ENCODE data around the gene DOCK1. TPM values are rescaled to one million over a fixed set of nuclear protein-coding genes. Genes with fewer than 3 reads are reported as not detected.

Gene DOCK1
- total and polyA plus RNA-seq, 8 donors: 46.4 to 77.7 (median 71.3) TPM

DNA sequence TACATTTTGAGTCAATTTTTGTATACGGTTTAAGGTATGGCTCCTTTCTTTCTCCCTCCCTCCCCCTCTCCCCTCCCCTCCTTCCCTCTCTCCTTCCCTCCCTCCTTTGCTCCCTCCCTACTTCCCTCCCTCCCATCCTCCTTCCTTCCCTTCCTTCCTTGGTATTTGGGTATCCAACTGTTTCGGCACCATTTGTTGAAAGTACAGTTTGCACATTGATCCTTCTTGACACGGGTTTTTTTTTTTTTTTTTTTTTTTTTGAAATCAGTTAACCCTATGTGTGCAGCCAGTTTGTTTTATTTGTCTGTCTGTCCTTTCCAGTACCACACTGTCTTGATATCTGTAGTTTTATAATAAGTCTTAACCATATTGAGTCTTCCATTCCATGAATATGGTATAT, 331.0 kb downstream of the DOCK1 start:
- ATAC-seq (no peak), DNase-seq (no peak)
- Histone ChIP-seq H3K4me3 (no peak overlapping the region), H3K27ac (no peak overlapping the region), H3K4me1 (no peaks in the 10 kb centered on the region), H3K36me3 (no peaks in the 10 kb centered on the region), H3K27me3 (no peaks in the 10 kb centered on the region), H3K9me3 (no peaks in the 10 kb centered on the region)
- intact Hi-C loops (cut with DNase I): no loop called here
- TF ChIP-seq, protein P1, sequence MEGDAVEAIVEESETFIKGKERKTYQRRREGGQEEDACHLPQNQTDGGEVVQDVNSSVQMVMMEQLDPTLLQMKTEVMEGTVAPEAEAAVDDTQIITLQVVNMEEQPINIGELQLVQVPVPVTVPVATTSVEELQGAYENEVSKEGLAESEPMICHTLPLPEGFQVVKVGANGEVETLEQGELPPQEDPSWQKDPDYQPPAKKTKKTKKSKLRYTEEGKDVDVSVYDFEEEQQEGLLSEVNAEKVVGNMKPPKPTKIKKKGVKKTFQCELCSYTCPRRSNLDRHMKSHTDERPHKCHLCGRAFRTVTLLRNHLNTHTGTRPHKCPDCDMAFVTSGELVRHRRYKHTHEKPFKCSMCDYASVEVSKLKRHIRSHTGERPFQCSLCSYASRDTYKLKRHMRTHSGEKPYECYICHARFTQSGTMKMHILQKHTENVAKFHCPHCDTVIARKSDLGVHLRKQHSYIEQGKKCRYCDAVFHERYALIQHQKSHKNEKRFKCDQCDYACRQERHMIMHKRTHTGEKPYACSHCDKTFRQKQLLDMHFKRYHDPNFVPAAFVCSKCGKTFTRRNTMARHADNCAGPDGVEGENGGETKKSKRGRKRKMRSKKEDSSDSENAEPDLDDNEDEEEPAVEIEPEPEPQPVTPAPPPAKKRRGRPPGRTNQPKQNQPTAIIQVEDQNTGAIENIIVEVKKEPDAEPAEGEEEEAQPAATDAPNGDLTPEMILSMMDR (IDR thresholded peaks at IDR 0.05): no peak

DNA sequence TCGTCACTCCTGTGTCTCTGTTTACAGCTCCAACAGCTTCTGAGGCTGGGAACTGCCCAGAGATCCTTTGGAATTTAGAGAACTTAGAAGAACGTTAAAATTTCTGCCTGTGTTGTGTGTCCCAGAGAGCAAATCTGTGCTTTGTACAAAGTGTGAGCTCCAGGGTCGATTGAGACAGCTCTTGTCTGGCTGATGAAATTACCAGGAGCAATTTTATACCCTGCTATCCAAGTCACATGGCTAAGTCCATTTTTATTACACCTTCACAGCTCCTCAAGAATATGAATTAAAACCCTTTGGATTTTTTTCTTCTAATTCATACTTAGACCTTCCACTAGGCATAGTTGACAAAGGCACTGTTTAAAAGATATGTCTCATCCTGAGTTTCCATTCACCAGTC, 337.7 kb downstream of the DOCK1 start:
- TF ChIP-seq, protein P1 (IDR thresholded peaks at IDR 0.05): no peak
- Histone ChIP-seq H3K9me3 (no peaks in the 10 kb centered on the region), H3K27ac (no peak overlapping the region), H3K4me3 (no peak overlapping the region), H3K27me3 (no peaks in the 10 kb centered on the region), H3K36me3 (peaks cover 0 to 1% of the 10 kb centered on the region in 2 donors), H3K4me1 (no peaks in the 10 kb centered on the region)
- ATAC-seq: no peak
- no peak for DNase-seq
- intact Hi-C loops (cut with DNase I): no loop called here

DNA sequence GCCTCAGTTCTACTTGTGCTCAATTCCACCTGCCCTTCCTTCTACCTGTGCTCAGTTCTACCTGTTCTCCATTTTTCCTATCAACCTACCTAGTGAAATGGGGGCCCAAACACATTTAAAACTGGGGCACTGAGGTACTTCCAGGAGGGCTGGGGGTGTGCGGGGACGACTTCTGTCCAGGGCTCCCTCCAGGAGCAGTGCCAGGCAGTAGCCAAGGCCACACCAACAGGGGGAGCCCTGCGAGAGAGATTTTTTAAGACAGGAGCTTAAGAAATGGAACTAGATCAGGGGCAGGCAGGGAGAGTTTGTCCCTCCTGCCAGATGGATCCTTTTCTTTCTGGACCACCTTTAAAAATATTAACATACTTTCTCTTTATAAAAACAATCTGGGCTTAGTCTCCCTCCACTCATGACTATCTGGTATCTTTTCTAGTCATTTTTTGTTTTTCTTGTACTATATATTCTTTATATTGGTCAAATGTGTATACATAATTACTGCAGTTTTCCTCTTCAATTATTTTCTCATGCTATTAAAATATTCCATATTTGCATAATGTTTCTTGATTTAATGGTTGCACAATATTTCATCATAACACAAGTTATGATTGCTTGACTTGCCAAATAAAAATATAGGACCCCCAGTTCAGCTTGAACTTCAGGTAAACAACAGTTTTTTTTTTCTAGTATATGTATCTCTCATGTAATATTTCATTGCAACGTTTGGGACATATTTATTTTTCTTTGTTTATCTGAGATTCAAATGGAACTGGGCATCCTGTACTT, 338.5 kb downstream of the DOCK1 start:
- no peak overlapping the region for H3K4me3 ChIP-seq
- ATAC-seq: peak; percentile 80
- TF ChIP-seq, protein P1 (IDR thresholded peaks at IDR 0.05): peak in 1 of 2 donors; percentile 34

DNA sequence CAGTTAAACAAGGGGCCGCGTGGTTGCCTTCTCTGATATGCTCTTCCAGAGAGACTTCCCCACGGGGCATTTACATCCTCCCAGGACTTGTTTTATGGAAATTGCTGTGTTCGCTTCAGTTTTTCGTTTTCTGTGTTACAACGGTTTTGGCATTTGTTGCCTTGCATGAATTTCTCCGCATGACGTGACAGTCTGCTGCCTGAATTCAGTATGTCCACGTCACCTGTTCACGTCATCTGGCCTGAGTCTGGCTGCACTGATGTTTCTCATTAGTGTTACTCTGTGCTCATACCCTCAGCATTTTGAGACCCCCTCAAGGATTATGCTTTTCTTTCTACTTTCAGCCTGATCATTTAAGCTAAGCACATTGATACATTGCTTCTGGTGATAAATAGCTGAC, 340.2 kb downstream of the DOCK1 start:
- H3K27me3 ChIP-seq: no peaks in the 10 kb centered on the region
- intact Hi-C loops (cut with DNase I): no loop called here
- H3K9me3 ChIP-seq: no peaks in the 10 kb centered on the region
- ATAC-seq (no peak), DNase-seq (no peak)
- H3K36me3 ChIP-seq: peaks cover 0 to 17% of the 10 kb centered on the region in 2 donors
- no peak overlapping the region for H3K4me3 ChIP-seq
- no peaks in the 10 kb centered on the region for H3K4me1 ChIP-seq
- no peak overlapping the region for H3K27ac ChIP-seq
- TF ChIP-seq, protein P1 (IDR thresholded peaks at IDR 0.05): no peak

More for the DNA sequence above, 338.5 kb downstream of the DOCK1 start:
- Histone ChIP-seq H3K27ac (no peak overlapping the region), H3K27me3 (no peaks in the 10 kb centered on the region), H3K9me3 (no peaks in the 10 kb centered on the region), H3K36me3 (peaks cover 0 to 9% of the 10 kb centered on the region in 2 donors), H3K4me1 (no peaks in the 10 kb centered on the region)
- peak in 1 of 4 donors; percentile 16 for DNase-seq
- intact Hi-C loops (cut with DNase I): no loop called here

DNA sequence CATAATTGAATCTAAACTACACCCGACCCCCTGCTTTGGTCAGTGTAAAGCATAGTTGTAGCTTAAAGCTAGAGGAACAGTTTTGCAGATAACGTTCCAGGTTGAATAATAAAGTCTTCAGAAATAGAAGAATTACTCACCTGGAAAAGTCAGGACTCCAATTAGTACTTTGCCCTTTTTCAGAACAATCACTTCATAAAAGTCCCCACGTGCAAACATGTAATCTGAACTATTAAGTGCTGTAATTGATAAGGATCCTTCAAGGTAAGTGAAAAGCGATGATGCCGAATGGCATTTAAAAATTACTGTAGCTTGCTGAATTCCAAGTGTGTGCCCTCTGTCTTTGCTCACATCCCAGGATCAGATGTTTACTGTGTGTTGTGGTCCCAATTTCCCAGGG, 344.8 kb downstream of the DOCK1 start:
- Histone ChIP-seq H3K27me3 (no peaks in the 10 kb centered on the region), H3K9me3 (no peaks in the 10 kb centered on the region), H3K4me3 (no peak overlapping the region), H3K27ac (no peak overlapping the region), H3K4me1 (peaks cover 0 to 8% of the 10 kb centered on the region in 2 donors), H3K36me3 (peaks cover 0 to 17% of the 10 kb centered on the region in 2 donors)
- ATAC-seq (no peak), DNase-seq (no peak)
- intact Hi-C loops (cut with DNase I): no loop called here
- TF ChIP-seq, protein P1 (IDR thresholded peaks at IDR 0.05): no peak
